AG04450 (cell line): Measurements from ENCODE around the gene TRIM47. TPM values are rescaled to one million over a fixed set of nuclear protein-coding genes. Genes with fewer than 3 reads are reported as not detected.

Source experiments
- CTCF ChIA-PET: fragments of 300-600, 350-600 bp; formaldehyde crosslinking; extraction: SDS; loops from one replicate; lab custom pipeline; 2022; ENCODE audit warnings: antibody characterized with exemption, inconsistent platforms; lab: Charles Lee
- POLR2A ChIA-PET: fragments of 350-600 bp; formaldehyde crosslinking; extraction: SDS; loops from one replicate; lab custom pipeline; 2021; ENCODE audit warnings: antibody characterized with exemption, inconsistent platforms; lab: Yijun Ruan, JAX
- DNase-seq: peaks from one replicate; pipeline ENCODE4 v3.0.0-alpha.2; 2011; ENCODE audit warnings: low read depth, low spot score
- H3K27ac ChIP-seq: one replicate; pipeline ENCODE4 v1.5.1; 2012; ENCODE audit warnings: low read depth, low read length, control low read depth
- H3K27me3 ChIP-seq: one replicate; pipeline ENCODE4 v1.6.0; 2012; ENCODE audit warnings: low read length; ENCODE audit not compliant: control insufficient read depth, insufficient read depth
- H3K4me3 ChIP-seq: 2 replicates; pipeline ENCODE4 v1.5.1; 2011; ENCODE audit warnings: mild to moderate bottlenecking, low read depth, low read length, control low read depth
- H3K9me3 ChIP-seq: 2 replicates; pipeline ENCODE4 v1.5.1; 2012; ENCODE audit warnings: low read length; ENCODE audit not compliant: control insufficient read depth, insufficient read depth
- polyA plus RNA-seq: library from polyadenylated mRNA; depleted of rRNA; stranded (reverse); fragments of >200 nt; gene quantifications from 2 replicates; pipeline ENCODE4 v1.2.3, GENCODE V29; 2011
- TF ChIP-seq, protein P1 (sequence below): IDR thresholded peaks from 2 replicates; pipeline ENCODE4 v1.5.1; 2011; ENCODE audit warnings: low read depth, low read length, control low read depth, inconsistent platforms

The TRIM47 gene
- polyA plus RNA-seq, 1 experiment, result 5.7 TPM

DNA sequence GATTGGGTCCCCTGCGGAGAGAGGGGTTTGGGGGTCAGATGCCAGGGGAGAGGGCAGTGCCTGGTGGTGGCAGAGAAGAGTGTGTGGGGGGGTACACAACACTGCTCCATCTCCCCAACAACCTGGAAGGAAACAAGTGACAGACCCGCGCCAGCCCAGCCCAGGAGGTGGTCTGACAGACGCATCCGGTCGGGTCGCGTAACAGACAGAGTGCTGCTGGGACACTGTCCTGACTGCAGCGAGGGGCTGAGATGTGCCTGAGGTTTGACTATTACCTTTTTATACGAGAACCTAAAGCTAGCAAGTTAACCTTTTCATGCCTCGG is 50.3 kb downstream of the TRIM47 start:
- H3K27me3 ChIP-seq, result no peaks in the 10 kb centered on the region
- CTCF ChIA-PET, result interaction anchor here (0.6 to 2.8 kb wide), 9 partner anchors 9 to 75 kb away, joined by 3 to 13 read pairs (median 3); no protein-coding TSS in a partner anchor
- DNase-seq, result no peak
- POLR2A ChIA-PET, result interaction anchor here (0.5 to 2.5 kb wide), 4 partner anchors 9 to 52 kb away, joined by 3 to 9 read pairs (median 4); no protein-coding TSS in a partner anchor
- H3K4me3 ChIP-seq, result no peak overlapping the region
- no peak overlapping the region for H3K27ac ChIP-seq
- TF ChIP-seq, protein P1, sequence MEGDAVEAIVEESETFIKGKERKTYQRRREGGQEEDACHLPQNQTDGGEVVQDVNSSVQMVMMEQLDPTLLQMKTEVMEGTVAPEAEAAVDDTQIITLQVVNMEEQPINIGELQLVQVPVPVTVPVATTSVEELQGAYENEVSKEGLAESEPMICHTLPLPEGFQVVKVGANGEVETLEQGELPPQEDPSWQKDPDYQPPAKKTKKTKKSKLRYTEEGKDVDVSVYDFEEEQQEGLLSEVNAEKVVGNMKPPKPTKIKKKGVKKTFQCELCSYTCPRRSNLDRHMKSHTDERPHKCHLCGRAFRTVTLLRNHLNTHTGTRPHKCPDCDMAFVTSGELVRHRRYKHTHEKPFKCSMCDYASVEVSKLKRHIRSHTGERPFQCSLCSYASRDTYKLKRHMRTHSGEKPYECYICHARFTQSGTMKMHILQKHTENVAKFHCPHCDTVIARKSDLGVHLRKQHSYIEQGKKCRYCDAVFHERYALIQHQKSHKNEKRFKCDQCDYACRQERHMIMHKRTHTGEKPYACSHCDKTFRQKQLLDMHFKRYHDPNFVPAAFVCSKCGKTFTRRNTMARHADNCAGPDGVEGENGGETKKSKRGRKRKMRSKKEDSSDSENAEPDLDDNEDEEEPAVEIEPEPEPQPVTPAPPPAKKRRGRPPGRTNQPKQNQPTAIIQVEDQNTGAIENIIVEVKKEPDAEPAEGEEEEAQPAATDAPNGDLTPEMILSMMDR, result no peak
- H3K9me3 ChIP-seq, result no peaks in the 10 kb centered on the region; the same call in 1 of the 2 replicates

DNA sequence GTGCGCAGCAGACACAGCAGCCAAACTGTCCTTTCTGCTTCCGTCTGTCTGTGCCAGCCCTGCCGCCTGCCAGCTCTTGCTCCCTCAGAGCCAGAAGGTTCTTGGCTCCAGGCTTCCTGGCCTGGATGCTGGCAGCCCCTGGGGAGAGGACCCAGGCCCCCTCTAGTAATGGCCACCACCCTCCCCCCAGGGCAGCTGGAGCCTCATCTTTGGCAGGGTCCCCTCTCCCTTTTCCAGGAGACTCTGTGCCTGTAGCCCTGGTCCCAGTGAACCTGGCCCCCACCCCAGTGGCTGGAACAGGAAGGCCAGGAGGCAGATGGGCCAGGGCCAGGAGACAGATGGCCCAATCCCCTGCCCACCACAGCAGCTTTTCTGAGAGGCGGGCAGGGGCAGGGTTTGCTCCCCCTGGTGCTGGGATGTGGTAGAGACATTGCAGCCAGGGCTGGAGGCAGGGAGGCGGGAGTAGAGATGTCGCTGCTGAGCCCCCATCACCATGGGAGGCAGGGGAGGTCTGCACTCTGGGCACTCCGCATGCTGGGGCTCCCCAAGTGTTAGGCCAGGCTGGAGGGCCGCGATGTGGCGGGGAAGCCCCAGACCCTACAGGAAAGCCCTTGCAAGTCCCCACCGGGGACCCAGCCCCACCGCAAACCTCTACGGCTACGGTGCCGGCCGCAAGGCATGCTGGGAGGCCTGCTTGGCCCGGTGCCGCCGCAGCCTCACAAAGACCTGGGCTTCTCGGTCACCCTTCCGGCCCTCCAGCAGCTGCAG is 50.9 kb downstream of the TRIM47 start:
- no peaks in the 10 kb centered on the region for H3K9me3 ChIP-seq
- ChIA-PET CTCF (interaction anchor here (0.6 to 2.8 kb wide), 16 partner anchors 10 to 868 kb away, joined by 3 to 13 read pairs (median 4); partner anchors contain the start of genes GALK1 and WBP2), POLR2A (interaction anchor here (0.6 to 2.5 kb wide), 5 partner anchors 28 to 51 kb away, joined by 3 to 17 read pairs (median 9); partner anchors contain the start of gene WBP2)
- H3K27me3 ChIP-seq, result no peaks in the 10 kb centered on the region
- peak overlapping the region; percentile 11 for H3K27ac ChIP-seq
- peak overlapping the region; percentile 32 for H3K4me3 ChIP-seq
- no peak for DNase-seq
- TF ChIP-seq, protein P1, result peak; percentile 77

DNA sequence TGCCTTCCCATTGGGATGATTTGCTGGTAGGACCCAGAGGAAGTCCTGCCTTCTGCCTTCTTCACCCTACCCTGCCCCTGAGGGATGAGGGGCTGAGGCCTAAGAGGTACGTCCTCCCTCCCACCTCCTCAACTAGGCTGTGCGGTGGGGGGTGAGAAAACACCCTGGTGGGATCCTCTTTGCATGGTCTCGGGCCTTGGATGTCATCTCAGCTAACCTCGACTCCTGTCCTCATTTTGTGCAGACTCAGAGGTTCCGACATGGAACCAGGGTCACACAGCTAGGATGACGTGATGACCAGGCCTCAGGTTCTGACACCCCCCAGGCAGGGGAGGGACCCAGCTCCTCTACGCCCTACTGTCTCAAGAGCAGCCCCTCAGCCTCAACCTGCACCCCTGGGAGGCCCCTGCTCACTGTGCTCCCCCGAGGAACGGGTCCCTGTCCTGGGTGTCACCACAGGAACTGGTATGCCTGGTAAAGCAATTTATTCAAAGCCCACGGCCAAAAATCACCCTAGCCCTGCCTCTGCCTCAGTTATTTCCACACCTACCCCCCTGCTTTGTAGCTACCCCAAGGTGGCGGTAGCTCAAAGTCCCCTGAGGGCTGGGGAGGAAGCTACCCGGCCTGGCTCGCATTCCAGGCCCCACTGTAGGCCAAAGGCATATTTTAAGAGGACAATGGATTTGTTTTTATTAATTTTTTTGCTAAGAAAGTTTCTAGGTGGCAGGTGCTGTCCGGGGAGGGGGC is 51.6 kb downstream of the TRIM47 start:
- H3K27me3 ChIP-seq, result no peaks in the 10 kb centered on the region
- no peaks in the 10 kb centered on the region for H3K9me3 ChIP-seq
- ChIA-PET CTCF (interaction anchor here (0.6 to 2.8 kb wide), 14 partner anchors 12 to 869 kb away, joined by 3 to 13 read pairs (median 4); partner anchors contain the start of genes GALK1 and WBP2), POLR2A (interaction anchor here (0.6 to 2.5 kb wide), 6 partner anchors 29 to 52 kb away, joined by 3 to 17 read pairs (median 7); partner anchors contain the start of gene WBP2)
- no peak for DNase-seq
- no peak overlapping the region for H3K4me3 ChIP-seq
- peak overlapping the region; percentile 11 for H3K27ac ChIP-seq
- TF ChIP-seq, protein P1, result no peak

DNA sequence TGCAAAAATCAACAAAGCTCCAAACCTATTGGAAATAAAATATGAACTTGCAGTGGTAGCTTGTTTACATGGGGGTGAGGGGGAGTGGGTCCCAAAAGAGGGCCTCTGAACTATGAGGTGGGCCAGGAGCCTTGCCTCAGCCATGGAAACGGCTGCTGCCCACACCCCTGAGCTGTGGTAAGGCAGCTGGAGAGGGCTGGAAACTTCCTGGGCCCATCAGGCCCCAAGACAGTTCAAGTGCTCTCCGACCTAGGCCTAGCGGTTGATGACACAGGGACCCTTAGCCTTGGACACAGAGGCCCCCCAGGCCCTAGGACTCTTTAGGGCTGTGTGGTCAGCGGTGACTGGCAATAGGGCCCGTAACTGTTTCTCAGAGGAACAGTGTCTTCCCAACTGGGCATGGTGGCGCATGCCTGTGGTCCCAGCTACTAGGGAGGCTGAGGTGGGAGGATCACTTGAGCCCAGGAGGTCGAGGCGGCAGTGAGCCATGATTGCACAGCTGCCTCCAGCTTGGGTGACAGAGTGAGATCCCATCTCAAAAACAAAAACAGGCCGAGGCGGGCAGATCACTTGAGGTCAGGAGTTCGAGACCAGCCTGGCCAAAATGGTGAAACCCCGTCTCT is 52.5 kb downstream of the TRIM47 start:
- Histone ChIP-seq H3K27me3 (no peaks in the 10 kb centered on the region), H3K9me3 (no peaks in the 10 kb centered on the region), H3K4me3 (no peak overlapping the region), H3K27ac (no peak overlapping the region)
- POLR2A ChIA-PET, result interaction anchor here (0.8 to 1.5 kb wide), 4 partner anchors 11 to 52 kb away, joined by 3 to 17 read pairs (median 6); a partner anchor contains a TSS
- TF ChIP-seq, protein P1, result no peak
- no peak for DNase-seq
- CTCF ChIA-PET, result interaction anchor here (1.4 to 2.8 kb wide), 3 partner anchors 11 to 72 kb away, joined by 3 to 12 read pairs (median 9); no protein-coding TSS in a partner anchor
